Neural cell (in vitro differentiated cells): ENCODE measurements around the gene HSPB3.

Source experiments
- EP300 ChIP-seq: fragments of 450-650 bp; conservative IDR thresholded peaks from 2 replicates; pipeline ENCODE4 v1.6.1; 2014; ENCODE audit warnings: antibody characterized with exemption, mild to moderate bottlenecking, moderate library complexity; ENCODE audit not compliant: poor library complexity, severe bottlenecking
- EZH2 ChIP-seq: fragments of 200-600, 300-800 bp; shearing (Covaris generic), sonication (generic); IDR thresholded peaks from 2 replicates; pipeline ENCODE4 v1.6.1; 2014; ENCODE audit warnings: antibody characterized with exemption, low read length, borderline replicate concordance, mild to moderate bottlenecking; ENCODE audit not compliant: insufficient read depth, poor library complexity, severe bottlenecking
- MXI1 ChIP-seq: fragments of 450-650 bp; conservative IDR thresholded peaks from 2 replicates; pipeline ENCODE4 v1.6.1; 2014; ENCODE audit warnings: antibody characterized with exemption, mild to moderate bottlenecking; ENCODE audit not compliant: poor library complexity, severe bottlenecking
- POLR2AphosphoS5 ChIP-seq: IDR thresholded peaks from 2 replicates; pipeline ENCODE4 v1.6.1; 2012
- TAF1 ChIP-seq: IDR thresholded peaks from 2 replicates; pipeline ENCODE4 v1.6.1; 2012; ENCODE audit warnings: low read depth
- TF ChIP-seq, protein P1 (sequence below): fragments of 450-650 bp; IDR thresholded peaks from 2 replicates; pipeline ENCODE4 v1.5.1; 2014; ENCODE audit warnings: antibody characterized with exemption, mild to moderate bottlenecking, moderate library complexity; ENCODE audit not compliant: poor library complexity, severe bottlenecking
- TF ChIP-seq, protein P2 (sequence below): IDR thresholded peaks from 2 replicates; pipeline ENCODE4 v1.6.1; 2012; ENCODE audit warnings: borderline replicate concordance

DNA sequence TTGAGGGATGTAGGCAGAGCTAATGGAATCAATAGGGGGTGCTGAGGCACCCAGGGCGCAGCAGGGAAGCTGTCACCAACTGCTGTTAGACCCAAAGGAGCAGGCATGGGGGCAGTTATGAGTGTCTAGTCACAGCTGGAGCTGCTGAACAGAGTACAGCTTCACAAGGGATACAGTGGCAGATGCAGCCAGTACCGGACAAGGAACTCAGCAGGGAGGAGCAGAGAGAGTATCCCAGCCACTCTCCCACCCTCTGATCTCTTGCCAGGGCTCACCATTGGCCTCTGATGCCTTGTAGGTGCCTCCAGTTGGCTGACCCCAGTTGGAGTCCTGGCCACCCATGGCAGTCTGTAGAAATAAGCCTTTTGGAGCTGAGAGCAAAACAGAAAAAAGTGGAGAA lies 42.6 kb upstream of the HSPB3 start:
- TF ChIP-seq, protein P1, sequence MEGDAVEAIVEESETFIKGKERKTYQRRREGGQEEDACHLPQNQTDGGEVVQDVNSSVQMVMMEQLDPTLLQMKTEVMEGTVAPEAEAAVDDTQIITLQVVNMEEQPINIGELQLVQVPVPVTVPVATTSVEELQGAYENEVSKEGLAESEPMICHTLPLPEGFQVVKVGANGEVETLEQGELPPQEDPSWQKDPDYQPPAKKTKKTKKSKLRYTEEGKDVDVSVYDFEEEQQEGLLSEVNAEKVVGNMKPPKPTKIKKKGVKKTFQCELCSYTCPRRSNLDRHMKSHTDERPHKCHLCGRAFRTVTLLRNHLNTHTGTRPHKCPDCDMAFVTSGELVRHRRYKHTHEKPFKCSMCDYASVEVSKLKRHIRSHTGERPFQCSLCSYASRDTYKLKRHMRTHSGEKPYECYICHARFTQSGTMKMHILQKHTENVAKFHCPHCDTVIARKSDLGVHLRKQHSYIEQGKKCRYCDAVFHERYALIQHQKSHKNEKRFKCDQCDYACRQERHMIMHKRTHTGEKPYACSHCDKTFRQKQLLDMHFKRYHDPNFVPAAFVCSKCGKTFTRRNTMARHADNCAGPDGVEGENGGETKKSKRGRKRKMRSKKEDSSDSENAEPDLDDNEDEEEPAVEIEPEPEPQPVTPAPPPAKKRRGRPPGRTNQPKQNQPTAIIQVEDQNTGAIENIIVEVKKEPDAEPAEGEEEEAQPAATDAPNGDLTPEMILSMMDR: no peak
- TF ChIP-seq TAF1: no peak
- no peak for TF ChIP-seq EZH2
- TF ChIP-seq, protein P2, sequence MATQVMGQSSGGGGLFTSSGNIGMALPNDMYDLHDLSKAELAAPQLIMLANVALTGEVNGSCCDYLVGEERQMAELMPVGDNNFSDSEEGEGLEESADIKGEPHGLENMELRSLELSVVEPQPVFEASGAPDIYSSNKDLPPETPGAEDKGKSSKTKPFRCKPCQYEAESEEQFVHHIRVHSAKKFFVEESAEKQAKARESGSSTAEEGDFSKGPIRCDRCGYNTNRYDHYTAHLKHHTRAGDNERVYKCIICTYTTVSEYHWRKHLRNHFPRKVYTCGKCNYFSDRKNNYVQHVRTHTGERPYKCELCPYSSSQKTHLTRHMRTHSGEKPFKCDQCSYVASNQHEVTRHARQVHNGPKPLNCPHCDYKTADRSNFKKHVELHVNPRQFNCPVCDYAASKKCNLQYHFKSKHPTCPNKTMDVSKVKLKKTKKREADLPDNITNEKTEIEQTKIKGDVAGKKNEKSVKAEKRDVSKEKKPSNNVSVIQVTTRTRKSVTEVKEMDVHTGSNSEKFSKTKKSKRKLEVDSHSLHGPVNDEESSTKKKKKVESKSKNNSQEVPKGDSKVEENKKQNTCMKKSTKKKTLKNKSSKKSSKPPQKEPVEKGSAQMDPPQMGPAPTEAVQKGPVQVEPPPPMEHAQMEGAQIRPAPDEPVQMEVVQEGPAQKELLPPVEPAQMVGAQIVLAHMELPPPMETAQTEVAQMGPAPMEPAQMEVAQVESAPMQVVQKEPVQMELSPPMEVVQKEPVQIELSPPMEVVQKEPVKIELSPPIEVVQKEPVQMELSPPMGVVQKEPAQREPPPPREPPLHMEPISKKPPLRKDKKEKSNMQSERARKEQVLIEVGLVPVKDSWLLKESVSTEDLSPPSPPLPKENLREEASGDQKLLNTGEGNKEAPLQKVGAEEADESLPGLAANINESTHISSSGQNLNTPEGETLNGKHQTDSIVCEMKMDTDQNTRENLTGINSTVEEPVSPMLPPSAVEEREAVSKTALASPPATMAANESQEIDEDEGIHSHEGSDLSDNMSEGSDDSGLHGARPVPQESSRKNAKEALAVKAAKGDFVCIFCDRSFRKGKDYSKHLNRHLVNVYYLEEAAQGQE: no peak
- TF ChIP-seq POLR2AphosphoS5: no peak
- TF ChIP-seq EP300: no peak
- no peak for TF ChIP-seq MXI1
